ENCODE data around the gene NEU2.

DNA sequence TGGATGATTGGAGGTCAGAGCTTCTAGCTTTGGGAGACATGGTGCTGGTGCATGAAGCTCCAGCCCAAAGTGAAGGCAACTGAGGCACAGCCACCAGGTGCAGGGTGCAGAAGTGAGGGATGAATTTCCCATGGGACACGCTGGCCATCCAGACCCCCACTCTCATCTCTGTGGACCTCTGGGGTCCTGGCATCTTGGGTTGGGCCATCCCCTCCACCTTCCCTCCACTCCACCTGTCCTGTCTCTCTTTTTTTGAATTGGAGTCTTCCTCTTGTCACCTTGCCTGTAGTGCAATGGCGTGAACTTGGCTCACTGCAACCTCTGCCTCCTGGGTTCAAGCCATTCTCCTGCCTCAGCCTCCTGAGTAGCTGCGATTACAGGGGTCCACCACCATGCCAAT is 22.8 kb upstream of the NEU2 start:
- TF ChIP-seq, protein P1, sequence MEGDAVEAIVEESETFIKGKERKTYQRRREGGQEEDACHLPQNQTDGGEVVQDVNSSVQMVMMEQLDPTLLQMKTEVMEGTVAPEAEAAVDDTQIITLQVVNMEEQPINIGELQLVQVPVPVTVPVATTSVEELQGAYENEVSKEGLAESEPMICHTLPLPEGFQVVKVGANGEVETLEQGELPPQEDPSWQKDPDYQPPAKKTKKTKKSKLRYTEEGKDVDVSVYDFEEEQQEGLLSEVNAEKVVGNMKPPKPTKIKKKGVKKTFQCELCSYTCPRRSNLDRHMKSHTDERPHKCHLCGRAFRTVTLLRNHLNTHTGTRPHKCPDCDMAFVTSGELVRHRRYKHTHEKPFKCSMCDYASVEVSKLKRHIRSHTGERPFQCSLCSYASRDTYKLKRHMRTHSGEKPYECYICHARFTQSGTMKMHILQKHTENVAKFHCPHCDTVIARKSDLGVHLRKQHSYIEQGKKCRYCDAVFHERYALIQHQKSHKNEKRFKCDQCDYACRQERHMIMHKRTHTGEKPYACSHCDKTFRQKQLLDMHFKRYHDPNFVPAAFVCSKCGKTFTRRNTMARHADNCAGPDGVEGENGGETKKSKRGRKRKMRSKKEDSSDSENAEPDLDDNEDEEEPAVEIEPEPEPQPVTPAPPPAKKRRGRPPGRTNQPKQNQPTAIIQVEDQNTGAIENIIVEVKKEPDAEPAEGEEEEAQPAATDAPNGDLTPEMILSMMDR (IDR thresholded peaks at IDR 0.05) = no peak
- no peak for TF ChIP-seq POLR2AphosphoS5 (IDR thresholded peaks at IDR 0.05)

Measured in upper lobe of left lung (tissue), 4 donors.